OCI-LY7 (cell line): ENCODE measurements around the gene RCOR3. TPM values are rescaled to one million over a fixed set of nuclear protein-coding genes. Genes with fewer than 3 reads are reported as not detected.
A peak's percentile ranks its signal among the peaks of the same experiment; 100 is the strongest.

ENCODE experiments used
- Bru-seq: library from RNA; stranded (reverse); fragments of 400-500 nt; gene quantifications from one replicate; lab custom pipeline; 2021; lab: Mats Ljungman, UMichigan
- BruChase-seq, 2 experiments: library from RNA; stranded (reverse); fragments of 400-500 nt; gene quantifications; one replicate each; lab custom pipeline; 2021; lab: Mats Ljungman, UMichigan
- BruUV-seq: library from RNA; stranded (reverse); fragments of 400-500 nt; replicated peaks from 2 replicates; lab custom pipeline; 2021; lab: Mats Ljungman, UMichigan
- CTCF ChIA-PET: fragments of 300-600 bp; sonication (Branson Sonifier 250); formaldehyde crosslinking; loops from one replicate; lab custom pipeline; 2022; ENCODE audit warnings: antibody characterized with exemption; ENCODE audit not compliant: unreplicated experiment; lab: Charles Lee
- POLR2A ChIA-PET: fragments of 300-600 bp; sonication (Branson Sonifier 250); formaldehyde crosslinking; loops from one replicate; lab custom pipeline; 2022; ENCODE audit warnings: antibody characterized with exemption; lab: Charles Lee
- DNase-seq: peaks from one replicate; pipeline ENCODE4 v3.0.0-alpha.2; 2015; ENCODE audit warnings: low spot score
- H2AFZ ChIP-seq: fragments of 200-600 bp; sonication (generic), shearing (Covaris generic); 2 replicates; pipeline ENCODE4 v1.6.1; 2014; ENCODE audit warnings: mild to moderate bottlenecking, antibody characterized with exemption, low read length, moderate library complexity
- H3K27ac ChIP-seq: fragments of 200-600 bp; sonication (generic); 2 replicates; pipeline ENCODE4 v1.5.1; 2014; ENCODE audit warnings: mixed run types, low read depth, mild to moderate bottlenecking, moderate library complexity, low read length, inconsistent platforms; ENCODE audit not compliant: poor library complexity, severe bottlenecking
- H3K36me3 ChIP-seq: fragments of 200-600 bp; sonication (generic); 2 replicates; pipeline ENCODE4 v1.6.1; 2014; ENCODE audit warnings: mild to moderate bottlenecking, antibody characterized with exemption, low read length, moderate library complexity, mixed read lengths; ENCODE audit not compliant: insufficient read depth
- H3K4me1 ChIP-seq: fragments of 200-600 bp; sonication (generic); 2 replicates; pipeline ENCODE4 v1.5.1; 2014; ENCODE audit warnings: mild to moderate bottlenecking, low read length; ENCODE audit not compliant: insufficient read depth, poor library complexity, severe bottlenecking
- H3K4me2 ChIP-seq: fragments of 200-600 bp; sonication (generic); 2 replicates; pipeline ENCODE4 v1.6.1; 2014; ENCODE audit warnings: mild to moderate bottlenecking, low read length
- H3K4me3 ChIP-seq: fragments of 200-600 bp; sonication (generic); 2 replicates; pipeline ENCODE4 v1.5.1; 2014; ENCODE audit warnings: mild to moderate bottlenecking, low read depth, low read length; ENCODE audit not compliant: poor library complexity, severe bottlenecking
- H3K79me2 ChIP-seq: fragments of 200-600 bp; sonication (generic); 2 replicates; pipeline ENCODE4 v1.6.1; 2016; ENCODE audit warnings: low read depth, mild to moderate bottlenecking, low read length, moderate library complexity, mixed read lengths; ENCODE audit not compliant: insufficient read depth
- H3K9me2 ChIP-seq: fragments of 200-600 bp; sonication (generic); 2 replicates; pipeline ENCODE4 v1.6.1; 2016; ENCODE audit warnings: mild to moderate bottlenecking, low read length, mixed read lengths; ENCODE audit not compliant: insufficient read depth
- H3K9me3 ChIP-seq: fragments of 200-600 bp; sonication (generic); 2 replicates; pipeline ENCODE4 v1.6.1; 2014; ENCODE audit warnings: mild to moderate bottlenecking, mixed run types, low read length, mixed read lengths
- H4K20me1 ChIP-seq: fragments of 200-600 bp; sonication (generic); 2 replicates; pipeline ENCODE4 v1.6.1; 2014; ENCODE audit warnings: mild to moderate bottlenecking, antibody characterized with exemption, low read length, moderate library complexity, mixed read lengths; ENCODE audit not compliant: insufficient read depth
- EZH2phosphoT487 ChIP-seq: fragments of 200-600 bp; sonication (generic); IDR thresholded peaks from 2 replicates; pipeline ENCODE4 v1.6.1; 2018; ENCODE audit warnings: low read depth, borderline replicate concordance, mild to moderate bottlenecking, mixed run types, antibody characterized with exemption, low read length, moderate library complexity, mixed read lengths
- intact Hi-C: fragments of 100-400 bp; cut with micrococcal nuclease; formaldehyde crosslinking; loops from one replicate; pipeline ENCODE4 v1.10.0; 2022; ENCODE audit not compliant: unreplicated experiment
- long read RNA-seq: library from polyadenylated mRNA; stranded (forward); transcript quantifications from one replicate; pipeline ENCODE4 v2.0.0, GENCODE V29; 2022
- total RNA-seq, 2 experiments: library from RNA; depleted of rRNA in 1 of 2; stranded (reverse); fragments of >200 nt in 1 of 2; shearing (Covaris generic) in 1 of 2; gene quantifications; 2 replicates each; pipeline ENCODE4 v1.2.3, GENCODE V29; 2014 to 2022
- TF ChIP-seq, protein P1 (sequence below): fragments of 200-600 bp; sonication (generic); conservative IDR thresholded peaks from 2 replicates; pipeline ENCODE4 v1.5.1; 2014; ENCODE audit warnings: mild to moderate bottlenecking, antibody characterized with exemption, low read length, moderate library complexity, mixed read lengths

Gene RCOR3
- total RNA-seq (2014; rRNA removed; shearing (Covaris generic)) (32.3 and 34.8 TPM in 2 replicates), total RNA-seq (2022) (62.3 and 79.7 TPM in 2 replicates), Bru-seq, nascent RNA (percentile 91 among the genes with signal in this experiment), BruChase-seq, experiment 1, labeled RNA remaining after a 6-hour chase (percentile 78 among the genes with signal in this experiment), BruChase-seq, experiment 2, labeled RNA remaining after a 2-hour chase (percentile 82 among the genes with signal in this experiment)
- long read RNA-seq, full-length matches to known transcripts: 19 of 35 reads
- long read RNA-seq, partial matches to known transcripts: 1 of 35 reads
- long read RNA-seq, other reads (novel, unspliced or antisense): 15 of 35 reads

GRCh38 chr1:211258756-211259637 lies at the start of gene RCOR3:
Gene RCOR3 (plus strand): TSS chr1:211259366. CDS start chr1:211259561, 195 bp downstream.
- intact Hi-C loops: loop anchor here (2.0 to 5.0 kb wide), 3 partner anchors 320 to 1028 kb away; partner anchors contain the start of genes PPP2R5A and SLC30A1
- Histone ChIP-seq H3K79me2 (peaks cover 31% of the 10 kb centered on the region), H3K4me1 (peaks cover 16% of the 10 kb centered on the region), H4K20me1 (no peaks in the 10 kb centered on the region), H3K4me2 (peak within 1 kb of the TSS; percentile 98), H3K36me3 (peaks cover 18% of the 10 kb centered on the region), H3K4me3 (peak within 1 kb of the TSS; percentile 87), H2AFZ (peak within 1 kb of the TSS; percentile 96), H3K9me3 (no peaks in the 10 kb centered on the region), H3K9me2 (no peaks in the 10 kb centered on the region), H3K27ac (peak within 1 kb of the TSS; percentile 96)
- TF ChIP-seq, protein P1, sequence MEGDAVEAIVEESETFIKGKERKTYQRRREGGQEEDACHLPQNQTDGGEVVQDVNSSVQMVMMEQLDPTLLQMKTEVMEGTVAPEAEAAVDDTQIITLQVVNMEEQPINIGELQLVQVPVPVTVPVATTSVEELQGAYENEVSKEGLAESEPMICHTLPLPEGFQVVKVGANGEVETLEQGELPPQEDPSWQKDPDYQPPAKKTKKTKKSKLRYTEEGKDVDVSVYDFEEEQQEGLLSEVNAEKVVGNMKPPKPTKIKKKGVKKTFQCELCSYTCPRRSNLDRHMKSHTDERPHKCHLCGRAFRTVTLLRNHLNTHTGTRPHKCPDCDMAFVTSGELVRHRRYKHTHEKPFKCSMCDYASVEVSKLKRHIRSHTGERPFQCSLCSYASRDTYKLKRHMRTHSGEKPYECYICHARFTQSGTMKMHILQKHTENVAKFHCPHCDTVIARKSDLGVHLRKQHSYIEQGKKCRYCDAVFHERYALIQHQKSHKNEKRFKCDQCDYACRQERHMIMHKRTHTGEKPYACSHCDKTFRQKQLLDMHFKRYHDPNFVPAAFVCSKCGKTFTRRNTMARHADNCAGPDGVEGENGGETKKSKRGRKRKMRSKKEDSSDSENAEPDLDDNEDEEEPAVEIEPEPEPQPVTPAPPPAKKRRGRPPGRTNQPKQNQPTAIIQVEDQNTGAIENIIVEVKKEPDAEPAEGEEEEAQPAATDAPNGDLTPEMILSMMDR: peak; percentile 67
- TF ChIP-seq EZH2phosphoT487: no peak
- peak; percentile 92 for DNase-seq
- BruUV-seq: no TSS peak
- CTCF ChIA-PET: no interaction called here
- POLR2A ChIA-PET: interaction anchor here (0.6 kb wide), 1 partner anchor 145 kb away, joined by 3 read pairs; no protein-coding TSS in a partner anchor

DNA sequence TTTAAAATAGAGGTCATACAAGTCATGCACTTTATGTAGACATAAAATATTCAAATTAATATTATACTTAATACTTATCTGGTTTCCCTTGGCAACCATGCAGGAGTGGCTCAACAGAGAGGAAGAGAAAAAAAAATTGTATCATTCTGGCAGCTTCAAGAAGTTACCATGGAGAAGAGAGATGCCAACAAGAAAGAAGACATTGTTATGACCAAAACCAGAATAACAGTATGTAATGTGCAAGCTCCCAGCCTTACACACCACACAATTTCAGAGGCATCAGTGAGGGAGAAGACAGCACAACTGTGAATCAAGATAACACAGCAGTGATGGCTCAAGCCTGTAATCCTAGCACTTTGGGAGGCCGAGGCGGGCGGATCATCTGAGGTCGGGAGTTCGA lies 49.1 kb upstream of the RCOR3 start:
- no peaks in the 10 kb centered on the region for H3K79me2 ChIP-seq
- CTCF ChIA-PET: no interaction called here
- no peak for TF ChIP-seq EZH2phosphoT487
- TF ChIP-seq, protein P1: no peak
- BruUV-seq: no TSS peak
- intact Hi-C loops: no loop called here
- no peak overlapping the region for H3K27ac ChIP-seq
- no peaks in the 10 kb centered on the region for H3K4me1 ChIP-seq
- H3K9me2 ChIP-seq: no peaks in the 10 kb centered on the region
- H4K20me1 ChIP-seq: no peaks in the 10 kb centered on the region
- no peaks in the 10 kb centered on the region for H3K36me3 ChIP-seq
- no peaks in the 10 kb centered on the region for H3K9me3 ChIP-seq
- H3K4me2 ChIP-seq: no peak overlapping the region
- POLR2A ChIA-PET: no interaction called here
- DNase-seq: no peak
- no peak overlapping the region for H2AFZ ChIP-seq
- no peak overlapping the region for H3K4me3 ChIP-seq
